ENCODE data around the gene TENT5C. TPM values are rescaled to one million over a fixed set of nuclear protein-coding genes. Genes with fewer than 3 reads are reported as not detected.

Gene TENT5C
- total and polyA plus RNA-seq, 10 of the 15 experiments (the other 5 are each of a cell fraction or from before 2014, with no cell fraction given), result 0.19 to 2.4 (median 0.78) TPM

DNA sequence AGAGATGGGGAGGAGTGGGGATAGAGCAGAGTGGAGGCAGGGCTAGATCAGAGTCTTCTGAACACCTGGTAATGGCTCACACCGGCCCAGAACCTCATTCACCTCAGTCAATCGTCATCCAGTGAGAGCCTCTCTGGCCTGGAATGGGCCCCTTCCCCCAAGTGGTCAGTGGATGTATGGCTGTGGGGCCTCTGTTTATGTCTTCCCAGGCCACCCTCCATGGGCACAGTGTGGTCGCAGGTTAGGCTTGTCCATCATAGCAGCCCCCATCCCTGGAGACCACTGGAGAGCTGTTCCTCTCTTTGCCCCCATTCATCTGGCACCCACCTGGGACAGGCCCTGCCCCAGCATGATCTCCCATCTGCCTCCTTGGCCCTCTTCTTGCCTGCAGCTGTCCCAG is 29.6 kb upstream of the TENT5C start:
- intact Hi-C loops (cut with micrococcal nuclease; ENCODE audit: unreplicated experiment) (no loop called here), in situ Hi-C loops (cut with MboI) (no loop called here)
- BruUV-seq (replicated peaks), result no TSS peak
- Histone ChIP-seq H3K4me2 (ENCODE audit: control insufficient read depth, insufficient read depth) (no peak overlapping the region), H2AFZ (ENCODE audit: control insufficient read depth, low read depth, low read length) (no peak overlapping the region), H3K4me1 (ENCODE audit: control insufficient read depth, insufficient read depth, low read length) (no peaks in the 10 kb centered on the region), H3K79me2 (ENCODE audit: control insufficient read depth, insufficient read depth, low read length) (no peaks in the 10 kb centered on the region), H3K27me3 (replicated peaks in 1 of 2; ENCODE audit: control insufficient read depth in 2 of 2, insufficient read depth in 2 of 2, low read length in 1 of 2) (no peaks in the 10 kb centered on the region; a peak in 2 of 4 replicates), H3K36me3 (ENCODE audit: control insufficient read depth in 2 of 2, insufficient read depth in 2 of 2, low read length in 1 of 2) (no peaks in the 10 kb centered on the region), H4K20me1 (ENCODE audit: control insufficient read depth, insufficient read depth) (no peaks in the 10 kb centered on the region), H3K9ac (ENCODE audit: control insufficient read depth, insufficient read depth, low read length) (no peak overlapping the region), H3K9me3 (replicated peaks; ENCODE audit: control insufficient read depth, insufficient read depth, low read length) (no peaks in the 10 kb centered on the region), H3K4me3 (no peak overlapping the region), H3K27ac (ENCODE audit: control insufficient read depth, insufficient read depth) (no peak overlapping the region)
- ChIA-PET CTCF (no interaction called here), SMC1A (ENCODE audit: uncharacterized antibody, unreplicated experiment) (interaction anchor here (1.2 kb wide), 1 partner anchor 19 kb away, joined by 3 read pairs; no protein-coding TSS in a partner anchor), RAD21 (ENCODE audit: unreplicated experiment) (no interaction called here), POLR2A (no interaction called here)
- DNase-seq (ENCODE audit: low read depth, low spot score) (no peak), ATAC-seq (no peak), FAIRE-seq (no peak)
- no peak for TF ChIP-seq NR2C1 (IDR thresholded peaks at IDR 0.05)
- no peak for TF ChIP-seq STAT1 (conservative IDR thresholded peaks at IDR 0.05)
- no peak for TF ChIP-seq NR2C2 (IDR thresholded peaks at IDR 0.05; ENCODE audit: borderline replicate concordance, control insufficient read depth, insufficient read length, low read depth)
- WGBS (ENCODE audit: insufficient coverage, insufficient replicate concordance, low lambda C conversion rate, missing lambda C conversion rate), result 39% methylated on average over 3 of the region's 3 CpGs

DNA sequence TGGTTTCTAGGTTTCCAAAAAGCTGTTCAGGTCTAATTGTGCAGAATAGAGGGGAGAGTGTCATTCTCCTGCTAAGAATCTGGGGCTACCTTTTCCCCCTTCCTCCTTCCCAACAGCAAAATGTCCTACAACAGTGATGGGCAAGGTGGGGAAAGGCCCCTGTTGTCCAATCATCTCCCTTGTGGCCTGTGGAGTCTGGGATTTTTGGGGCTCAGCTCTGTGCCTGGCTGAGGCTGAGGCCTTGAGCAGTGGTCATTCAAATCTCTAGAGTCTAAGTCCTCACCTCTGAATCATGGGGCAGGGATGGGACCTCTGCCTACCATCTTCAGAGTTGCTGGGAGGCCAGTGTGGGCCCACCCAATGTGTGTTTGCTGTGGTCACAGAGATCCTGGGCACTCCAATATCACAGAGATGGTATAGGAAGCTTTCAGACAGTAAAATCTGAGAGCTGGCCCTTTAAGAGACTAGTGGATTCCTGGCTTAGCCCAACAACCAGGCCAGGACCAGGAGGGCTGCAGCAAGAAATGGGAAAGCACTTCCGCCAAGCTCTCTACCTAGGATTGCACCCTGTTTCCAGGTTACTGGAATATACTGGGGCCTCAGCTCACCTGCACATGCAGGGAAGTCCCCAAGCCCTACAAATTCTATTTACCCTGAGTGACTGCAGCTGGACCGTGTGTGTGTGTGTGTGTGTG is 28.5 kb upstream of the TENT5C start:
- Histone ChIP-seq H3K4me3 (no peak overlapping the region), H3K27ac (ENCODE audit: control insufficient read depth, insufficient read depth) (no peak overlapping the region), H3K27me3 (replicated peaks in 1 of 2; ENCODE audit: control insufficient read depth in 2 of 2, insufficient read depth in 2 of 2, low read length in 1 of 2) (no peaks in the 10 kb centered on the region; a peak in 2 of 4 replicates), H3K4me1 (ENCODE audit: control insufficient read depth, insufficient read depth, low read length) (no peaks in the 10 kb centered on the region), H2AFZ (ENCODE audit: control insufficient read depth, low read depth, low read length) (no peak overlapping the region), H3K4me2 (ENCODE audit: control insufficient read depth, insufficient read depth) (no peak overlapping the region), H3K79me2 (ENCODE audit: control insufficient read depth, insufficient read depth, low read length) (no peaks in the 10 kb centered on the region), H3K9ac (ENCODE audit: control insufficient read depth, insufficient read depth, low read length) (no peak overlapping the region), H3K9me3 (replicated peaks; ENCODE audit: control insufficient read depth, insufficient read depth, low read length) (no peaks in the 10 kb centered on the region), H3K36me3 (ENCODE audit: control insufficient read depth in 2 of 2, insufficient read depth in 2 of 2, low read length in 1 of 2) (no peaks in the 10 kb centered on the region), H4K20me1 (ENCODE audit: control insufficient read depth, insufficient read depth) (no peaks in the 10 kb centered on the region)
- ChIA-PET RAD21 (ENCODE audit: unreplicated experiment) (no interaction called here), SMC1A (ENCODE audit: uncharacterized antibody, unreplicated experiment) (interaction anchor here (1.0 to 1.2 kb wide), 2 partner anchors 18 to 318 kb away, joined by 3 read pairs; no protein-coding TSS in a partner anchor), POLR2A (no interaction called here), CTCF (no interaction called here)
- in situ Hi-C loops (cut with MboI), result no loop called here
- WGBS (ENCODE audit: insufficient coverage, insufficient replicate concordance, low lambda C conversion rate, missing lambda C conversion rate), result 24% methylated on average over 2 of the region's 2 CpGs
- DNase-seq (ENCODE audit: low read depth, low spot score), result no peak
- ATAC-seq, result no peak
- FAIRE-seq, result no peak
- BruUV-seq (replicated peaks), result no TSS peak
- intact Hi-C loops (cut with micrococcal nuclease; ENCODE audit: unreplicated experiment), result no loop called here
- TF ChIP-seq, protein P1, sequence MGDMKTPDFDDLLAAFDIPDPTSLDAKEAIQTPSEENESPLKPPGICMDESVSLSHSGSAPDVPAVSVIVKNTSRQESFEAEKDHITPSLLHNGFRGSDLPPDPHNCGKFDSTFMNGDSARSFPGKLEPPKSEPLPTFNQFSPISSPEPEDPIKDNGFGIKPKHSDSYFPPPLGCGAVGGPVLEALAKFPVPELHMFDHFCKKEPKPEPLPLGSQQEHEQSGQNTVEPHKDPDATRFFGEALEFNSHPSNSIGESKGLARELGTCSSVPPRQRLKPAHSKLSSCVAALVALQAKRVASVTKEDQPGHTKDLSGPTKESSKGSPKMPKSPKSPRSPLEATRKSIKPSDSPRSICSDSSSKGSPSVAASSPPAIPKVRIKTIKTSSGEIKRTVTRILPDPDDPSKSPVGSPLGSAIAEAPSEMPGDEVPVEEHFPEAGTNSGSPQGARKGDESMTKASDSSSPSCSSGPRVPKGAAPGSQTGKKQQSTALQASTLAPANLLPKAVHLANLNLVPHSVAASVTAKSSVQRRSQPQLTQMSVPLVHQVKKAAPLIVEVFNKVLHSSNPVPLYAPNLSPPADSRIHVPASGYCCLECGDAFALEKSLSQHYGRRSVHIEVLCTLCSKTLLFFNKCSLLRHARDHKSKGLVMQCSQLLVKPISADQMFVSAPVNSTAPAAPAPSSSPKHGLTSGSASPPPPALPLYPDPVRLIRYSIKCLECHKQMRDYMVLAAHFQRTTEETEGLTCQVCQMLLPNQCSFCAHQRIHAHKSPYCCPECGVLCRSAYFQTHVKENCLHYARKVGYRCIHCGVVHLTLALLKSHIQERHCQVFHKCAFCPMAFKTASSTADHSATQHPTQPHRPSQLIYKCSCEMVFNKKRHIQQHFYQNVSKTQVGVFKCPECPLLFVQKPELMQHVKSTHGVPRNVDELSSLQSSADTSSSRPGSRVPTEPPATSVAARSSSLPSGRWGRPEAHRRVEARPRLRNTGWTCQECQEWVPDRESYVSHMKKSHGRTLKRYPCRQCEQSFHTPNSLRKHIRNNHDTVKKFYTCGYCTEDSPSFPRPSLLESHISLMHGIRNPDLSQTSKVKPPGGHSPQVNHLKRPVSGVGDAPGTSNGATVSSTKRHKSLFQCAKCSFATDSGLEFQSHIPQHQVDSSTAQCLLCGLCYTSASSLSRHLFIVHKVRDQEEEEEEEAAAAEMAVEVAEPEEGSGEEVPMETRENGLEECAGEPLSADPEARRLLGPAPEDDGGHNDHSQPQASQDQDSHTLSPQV (IDR thresholded peaks at IDR 0.05), result no peak
- TF ChIP-seq MYB (IDR thresholded peaks at IDR 0.05; ENCODE audit: borderline replicate concordance, low read depth, low read length) (no peak), POU2F2 (IDR thresholded peaks at IDR 0.05; ENCODE audit: borderline replicate concordance, low read depth, low read length) (no peak), FOS (IDR thresholded peaks at IDR 0.05; ENCODE audit: borderline replicate concordance, extremely low read depth, insufficient read length) (no peak), CREM (IDR thresholded peaks at IDR 0.05; ENCODE audit: low read depth) (no peak), JUNB (IDR thresholded peaks at IDR 0.05) (no peak), SUZ12 (IDR thresholded peaks at IDR 0.05; ENCODE audit: unreplicated experiment) (no peak), RAD21 (IDR thresholded peaks at IDR 0.05; ENCODE audit: insufficient read depth, low read depth, low read length) (no peak)
- TF ChIP-seq, protein P2, sequence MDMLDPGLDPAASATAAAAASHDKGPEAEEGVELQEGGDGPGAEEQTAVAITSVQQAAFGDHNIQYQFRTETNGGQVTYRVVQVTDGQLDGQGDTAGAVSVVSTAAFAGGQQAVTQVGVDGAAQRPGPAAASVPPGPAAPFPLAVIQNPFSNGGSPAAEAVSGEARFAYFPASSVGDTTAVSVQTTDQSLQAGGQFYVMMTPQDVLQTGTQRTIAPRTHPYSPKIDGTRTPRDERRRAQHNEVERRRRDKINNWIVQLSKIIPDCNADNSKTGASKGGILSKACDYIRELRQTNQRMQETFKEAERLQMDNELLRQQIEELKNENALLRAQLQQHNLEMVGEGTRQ (IDR thresholded peaks at IDR 0.05; ENCODE audit: borderline replicate concordance, low read depth, low read length), result no peak

All from GM12878 (cell line).